ENCODE measurements around the gene ZSWIM8.
"Not testable (repeated sequence)": the region's sequence is repeated elsewhere in the genome, so short reads cannot be mapped to it uniquely, and the experiment has no call there.

ZSWIM8 gene

GRCh38 chr10:73785721-73786511, 510 bp downstream of the ZSWIM8 start:
- no peak for TF ChIP-seq CTCF (IDR thresholded peaks at IDR 0.05; ENCODE audit: low read depth, low read length)
- Histone ChIP-seq H3K4me3 (ENCODE audit: low read depth, low read length) (peak overlapping the region; percentile 79), H3K4me1 (no peaks in the 10 kb centered on the region), H3K9me3 (no peaks in the 10 kb centered on the region), H3K27me3 (no peaks in the 10 kb centered on the region), H3K36me3 (peaks cover 3% of the 10 kb centered on the region)
- no peak for DNase-seq

GRCh38 chr10:73786512-73786885, 1.1 kb downstream of the ZSWIM8 start:
- no peaks in the 10 kb centered on the region for H3K9me3 ChIP-seq
- H3K36me3 ChIP-seq: peaks cover 7% of the 10 kb centered on the region
- no peaks in the 10 kb centered on the region for H3K4me1 ChIP-seq
- TF ChIP-seq CTCF (IDR thresholded peaks at IDR 0.05; ENCODE audit: low read depth, low read length): no peak
- no peaks in the 10 kb centered on the region for H3K27me3 ChIP-seq
- peak overlapping the region; percentile 79 for H3K4me3 ChIP-seq (ENCODE audit: low read depth, low read length)
- DNase-seq: no peak

- not testable (repeated sequence) for H3K36me3 ChIP-seq; H3K4me3 ChIP-seq (ENCODE audit: low read depth, low read length); H3K4me1 ChIP-seq; H3K9me3 ChIP-seq; DNase-seq; H3K27me3 ChIP-seq
Observed at GRCh38 chr10:73787031-73787800, 1.8 kb downstream of the ZSWIM8 start.

GRCh38 chr10:73788864-73789658, 3.7 kb downstream of the ZSWIM8 start:
- no peak for DNase-seq
- H3K36me3 ChIP-seq: peaks cover 10% of the 10 kb centered on the region; the same call in 1 of the 2 replicates
- no peaks in the 10 kb centered on the region for H3K4me1 ChIP-seq
- no peaks in the 10 kb centered on the region for H3K9me3 ChIP-seq
- no peak overlapping the region for H3K4me3 ChIP-seq (ENCODE audit: low read depth, low read length)
- no peak for TF ChIP-seq CTCF (IDR thresholded peaks at IDR 0.05; ENCODE audit: low read depth, low read length)
- H3K27me3 ChIP-seq: no peaks in the 10 kb centered on the region

GRCh38 chr10:73789659-73790055, 4.3 kb downstream of the ZSWIM8 start:
- no peak for DNase-seq
- Histone ChIP-seq H3K27me3 (no peaks in the 10 kb centered on the region), H3K9me3 (no peaks in the 10 kb centered on the region), H3K4me3 (ENCODE audit: low read depth, low read length) (no peak overlapping the region), H3K36me3 (peaks cover 10% of the 10 kb centered on the region; the same call in 1 of the 2 replicates), H3K4me1 (no peaks in the 10 kb centered on the region)
- TF ChIP-seq CTCF (IDR thresholded peaks at IDR 0.05; ENCODE audit: low read depth, low read length): no peak

- Histone ChIP-seq H3K27me3 (no peaks in the 10 kb centered on the region), H3K9me3 (no peaks in the 10 kb centered on the region), H3K4me1 (no peaks in the 10 kb centered on the region), H3K36me3 (peaks cover 10% of the 10 kb centered on the region; the same call in 1 of the 2 replicates), H3K4me3 (ENCODE audit: low read depth, low read length) (no peak overlapping the region)
- no peak for DNase-seq
- TF ChIP-seq CTCF (IDR thresholded peaks at IDR 0.05; ENCODE audit: low read depth, low read length): no peak
Observed at GRCh38 chr10:73790886-73791625, 5.7 kb downstream of the ZSWIM8 start.
